ENCODE data around the gene DBT. TPM values are rescaled to one million over a fixed set of nuclear protein-coding genes. Genes with fewer than 3 reads are reported as not detected.
"Not testable (repeated sequence)": the region's sequence is repeated elsewhere in the genome, so short reads cannot be mapped to it uniquely, and the experiment has no call there.

The DBT gene
- total RNA-seq, result 10.4 and 10.7 TPM in 2 replicates

DNA sequence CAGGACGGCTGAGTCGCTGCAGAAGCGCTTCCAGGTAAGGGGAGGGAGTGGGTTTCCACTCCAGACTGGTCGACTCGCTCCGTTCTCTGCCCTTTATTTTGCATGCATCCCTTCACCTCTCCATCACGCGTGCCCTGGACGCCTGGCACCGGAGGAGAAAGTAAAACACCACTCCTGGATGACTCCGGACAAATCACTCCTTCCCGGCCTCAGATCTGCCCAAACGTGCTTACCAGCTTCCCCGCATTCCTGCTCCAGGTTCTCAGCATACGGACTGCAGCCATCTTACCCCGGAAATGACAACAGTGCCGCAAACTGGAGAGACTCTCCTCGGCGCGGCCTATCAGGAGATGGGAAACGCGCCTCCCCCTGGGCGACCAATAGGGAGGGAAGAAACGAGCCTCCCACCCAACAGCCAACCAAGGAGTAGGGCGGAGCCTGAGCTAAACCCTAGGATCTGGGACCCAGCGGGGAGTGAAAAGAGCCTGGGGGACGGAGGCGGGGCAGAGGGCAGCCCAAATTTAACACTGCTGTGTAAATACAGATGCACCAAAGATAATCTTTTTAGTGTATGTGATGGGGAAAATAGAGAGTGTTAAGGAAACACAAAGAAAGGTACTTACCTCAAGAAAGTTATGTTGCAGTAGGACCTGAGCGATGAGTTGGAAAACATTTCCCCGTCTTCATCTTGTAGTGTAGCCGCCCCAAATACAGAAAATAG is at the start of gene DBT:
TSS of gene DBT (minus strand) at position 298 of the 721 bp plus-strand sequence. CDS start at position 284, 14 bp downstream.
- Mint-ChIP-seq H3K27me3 (ENCODE audit: low read depth) (peaks cover 6% of the 10 kb centered on the region), H3K27ac (no peak within 1 kb of the TSS), H3K4me3 (ENCODE audit: low read depth) (no peak within 1 kb of the TSS), H3K4me1 (ENCODE audit: low read depth) (peaks cover 9% of the 10 kb centered on the region), H3K9me3 (no peaks in the 10 kb centered on the region), H3K36me3 (ENCODE audit: low read depth) (peaks cover 4% of the 10 kb centered on the region)
- intact Hi-C loops (cut with micrococcal nuclease), result loop anchor here (2.0 to 5.0 kb wide), 2 partner anchors 17 to 117 kb away; partner anchors contain the start of genes RTCA, SASS6 and TRMT13
- peak; percentile 91 for DNase-seq (ENCODE audit: low spot score)

DNA sequence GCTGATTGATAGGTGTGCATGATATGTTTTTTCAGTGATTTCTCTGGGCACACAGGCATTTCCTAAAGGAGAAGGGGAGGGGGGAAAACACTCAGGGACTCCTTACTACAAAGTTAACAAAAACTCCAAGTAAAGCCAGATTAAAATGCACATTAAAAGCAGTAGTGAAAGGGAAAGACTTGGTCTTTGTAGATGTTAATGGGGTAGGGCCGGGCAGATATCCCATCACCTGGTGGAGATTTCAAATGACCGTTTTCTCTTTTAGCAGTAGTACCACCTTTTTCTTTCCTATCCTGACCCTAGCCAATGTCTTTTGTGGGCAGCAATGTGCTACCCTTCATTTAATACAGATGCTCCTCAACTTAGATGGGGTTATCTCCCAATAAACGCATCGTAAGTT is 48.9 kb upstream of the DBT start:
- H3K9me3 Mint-ChIP-seq, result peaks cover 5% of the 10 kb centered on the region
- no peak for DNase-seq (ENCODE audit: low spot score)
- H3K27me3 Mint-ChIP-seq (ENCODE audit: low read depth), result no peaks in the 10 kb centered on the region
- H3K4me1 Mint-ChIP-seq (ENCODE audit: low read depth), result peaks cover 4% of the 10 kb centered on the region
- no peak overlapping the region for H3K27ac Mint-ChIP-seq
- no peak overlapping the region for H3K4me3 Mint-ChIP-seq (ENCODE audit: low read depth)
- intact Hi-C loops (cut with micrococcal nuclease), result no loop called here
- peaks cover 11% of the 10 kb centered on the region for H3K36me3 Mint-ChIP-seq (ENCODE audit: low read depth)

DNA sequence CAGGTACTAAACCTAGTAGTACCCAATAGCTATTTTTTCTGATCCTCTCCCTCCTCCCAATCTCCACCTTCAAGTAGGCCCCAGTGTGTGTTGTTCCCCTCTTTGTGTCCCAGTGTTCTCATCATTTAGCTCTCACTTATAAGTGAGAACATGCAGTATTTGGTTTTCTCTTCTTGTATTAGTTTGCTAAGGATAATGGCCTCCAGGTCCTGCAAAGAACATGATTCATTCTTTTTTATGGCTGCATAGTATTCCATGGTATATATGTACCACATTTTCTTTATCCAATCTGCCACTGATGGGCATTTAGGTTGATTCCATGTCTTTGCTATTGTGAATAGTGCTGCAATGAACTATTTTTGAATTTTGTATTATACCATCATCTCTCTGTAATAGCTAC is 47.4 kb upstream of the DBT start:
- H3K36me3 Mint-ChIP-seq (ENCODE audit: low read depth), result peaks cover 20% of the 10 kb centered on the region
- H3K4me1 Mint-ChIP-seq (ENCODE audit: low read depth); H3K4me3 Mint-ChIP-seq (ENCODE audit: low read depth); DNase-seq (ENCODE audit: low spot score); intact Hi-C loops (cut with micrococcal nuclease); H3K27me3 Mint-ChIP-seq (ENCODE audit: low read depth); H3K9me3 Mint-ChIP-seq; H3K27ac Mint-ChIP-seq: not testable (repeated sequence)

DNA sequence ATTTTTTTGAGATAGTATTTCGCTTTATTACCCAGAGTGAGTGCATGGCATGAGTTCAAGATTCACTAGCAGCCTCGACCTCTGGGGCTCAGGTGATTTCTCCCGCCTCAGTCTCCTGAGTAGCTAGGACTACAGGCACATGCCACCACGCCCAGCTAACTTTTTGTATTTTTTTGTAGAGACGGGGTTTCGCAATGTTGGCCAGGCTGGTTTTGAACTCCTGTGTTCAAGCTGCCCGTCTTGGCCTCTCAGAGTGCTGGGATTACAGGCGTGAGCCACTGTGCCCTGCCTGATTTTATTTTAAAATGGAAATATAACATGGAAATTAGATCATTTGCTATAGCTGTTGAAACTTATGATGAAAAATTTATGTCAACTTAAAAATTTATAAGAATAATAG is 46.5 kb upstream of the DBT start:
- H3K9me3 Mint-ChIP-seq, result peaks cover 5% of the 10 kb centered on the region
- no peaks in the 10 kb centered on the region for H3K27me3 Mint-ChIP-seq (ENCODE audit: low read depth)
- peaks cover 7% of the 10 kb centered on the region for H3K4me1 Mint-ChIP-seq (ENCODE audit: low read depth)
- DNase-seq (ENCODE audit: low spot score), result no peak
- intact Hi-C loops (cut with micrococcal nuclease), result no loop called here
- H3K27ac Mint-ChIP-seq, result no peak overlapping the region
- H3K36me3 Mint-ChIP-seq (ENCODE audit: low read depth), result peaks cover 29% of the 10 kb centered on the region
- H3K4me3 Mint-ChIP-seq (ENCODE audit: low read depth), result no peak overlapping the region

DNA sequence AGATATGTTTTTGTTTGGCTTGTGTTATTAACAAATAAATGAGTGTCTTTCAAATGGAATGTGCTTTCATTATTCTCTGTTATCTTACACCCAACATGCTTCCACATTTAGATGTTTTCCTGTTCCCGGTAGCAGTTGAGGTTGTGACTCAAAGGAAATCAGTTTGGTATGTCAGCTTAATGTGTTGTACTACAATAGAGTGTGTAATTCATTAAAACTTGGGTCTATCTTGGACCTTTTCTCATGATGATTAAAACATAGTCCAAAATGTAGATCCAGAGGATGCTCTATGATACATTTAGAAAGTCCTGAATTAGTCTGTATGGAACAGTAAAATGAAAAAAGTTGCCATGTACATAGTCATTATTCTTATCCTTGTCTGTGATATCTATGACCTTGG is 43.1 kb upstream of the DBT start:
- no peak for DNase-seq (ENCODE audit: low spot score)
- H3K36me3 Mint-ChIP-seq (ENCODE audit: low read depth), result peaks cover 48% of the 10 kb centered on the region
- peaks cover 3% of the 10 kb centered on the region for H3K4me1 Mint-ChIP-seq (ENCODE audit: low read depth)
- H3K27me3 Mint-ChIP-seq (ENCODE audit: low read depth), result no peaks in the 10 kb centered on the region
- peaks cover 5% of the 10 kb centered on the region for H3K9me3 Mint-ChIP-seq
- no peak overlapping the region for H3K4me3 Mint-ChIP-seq (ENCODE audit: low read depth)
- H3K27ac Mint-ChIP-seq, result no peak overlapping the region
- intact Hi-C loops (cut with micrococcal nuclease), result no loop called here

DNA sequence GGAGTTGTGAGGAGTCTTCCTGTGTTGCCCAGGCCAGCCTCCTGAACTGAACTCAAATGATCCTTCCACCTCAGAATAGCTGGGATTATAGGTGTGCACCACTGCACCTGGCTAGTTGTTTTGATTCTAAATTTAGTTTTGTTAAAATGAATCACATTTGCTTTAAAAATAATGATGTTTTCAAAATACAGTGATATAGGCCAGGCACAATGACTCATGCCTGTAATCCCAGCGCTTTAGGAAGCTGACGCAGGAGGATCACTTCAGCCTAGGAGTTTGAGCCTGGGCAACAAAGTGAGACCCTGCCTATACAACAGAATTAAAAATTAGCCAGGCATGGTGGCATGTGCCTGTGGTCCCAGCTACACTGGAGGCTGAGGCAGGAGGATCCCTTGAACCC is 40.7 kb upstream of the DBT start:
- DNase-seq (ENCODE audit: low spot score), result no peak
- H3K36me3 Mint-ChIP-seq (ENCODE audit: low read depth), result peaks cover 61% of the 10 kb centered on the region
- peaks cover 3% of the 10 kb centered on the region for H3K4me1 Mint-ChIP-seq (ENCODE audit: low read depth)
- H3K9me3 Mint-ChIP-seq, result no peaks in the 10 kb centered on the region
- no peak overlapping the region for H3K4me3 Mint-ChIP-seq (ENCODE audit: low read depth)
- H3K27ac Mint-ChIP-seq, result no peak overlapping the region
- intact Hi-C loops (cut with micrococcal nuclease), result no loop called here
- no peaks in the 10 kb centered on the region for H3K27me3 Mint-ChIP-seq (ENCODE audit: low read depth)

DNA sequence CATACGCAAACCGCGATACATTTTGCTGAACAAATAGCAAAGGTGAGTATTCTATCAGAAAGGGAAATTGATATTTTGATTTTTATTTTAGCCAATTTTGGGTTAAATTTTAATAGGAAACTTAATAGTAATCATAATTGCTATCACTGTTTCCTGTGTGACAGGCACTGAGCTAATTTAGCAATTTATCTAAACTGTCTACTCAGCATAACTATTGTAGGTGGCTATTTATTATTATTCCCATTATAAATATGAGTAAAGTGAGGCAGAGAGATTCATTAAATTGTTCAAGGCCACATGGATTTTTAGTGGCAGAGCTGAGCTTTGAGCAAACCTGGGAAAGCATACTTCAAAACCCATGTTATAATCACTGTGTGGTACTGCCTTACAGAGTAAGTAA is 37.5 kb upstream of the DBT start:
- H3K27me3 Mint-ChIP-seq (ENCODE audit: low read depth), result no peaks in the 10 kb centered on the region
- no peak overlapping the region for H3K27ac Mint-ChIP-seq
- intact Hi-C loops (cut with micrococcal nuclease), result no loop called here
- no peak overlapping the region for H3K4me3 Mint-ChIP-seq (ENCODE audit: low read depth)
- no peaks in the 10 kb centered on the region for H3K9me3 Mint-ChIP-seq
- no peak for DNase-seq (ENCODE audit: low spot score)
- peaks cover 64% of the 10 kb centered on the region for H3K36me3 Mint-ChIP-seq (ENCODE audit: low read depth)
- H3K4me1 Mint-ChIP-seq (ENCODE audit: low read depth), result no peaks in the 10 kb centered on the region

DNA sequence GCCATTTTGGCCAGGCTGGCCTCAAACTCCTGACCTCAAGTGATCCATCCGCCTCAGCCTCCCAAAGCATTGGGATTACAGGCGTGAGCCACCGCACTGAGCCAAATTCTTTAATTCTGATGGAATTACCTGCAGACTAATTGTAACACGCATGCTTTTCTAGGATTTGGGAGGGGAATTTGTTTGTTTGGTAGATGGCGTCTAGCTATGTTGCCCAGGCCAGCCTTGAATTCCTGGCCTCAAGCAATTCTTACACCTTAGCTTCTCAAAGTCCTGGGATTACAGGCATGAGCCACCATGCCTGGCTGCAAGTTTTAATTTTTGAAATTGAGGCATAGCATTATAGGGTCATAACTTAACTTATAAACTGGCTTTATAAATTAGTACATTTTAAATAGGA is 35.0 kb upstream of the DBT start:
- no peaks in the 10 kb centered on the region for H3K9me3 Mint-ChIP-seq
- intact Hi-C loops (cut with micrococcal nuclease), result loop anchor here (5.0 kb wide), 1 partner anchor 173 kb away; no protein-coding TSS in a partner anchor
- peaks cover 67% of the 10 kb centered on the region for H3K36me3 Mint-ChIP-seq (ENCODE audit: low read depth)
- H3K4me3 Mint-ChIP-seq (ENCODE audit: low read depth), result no peak overlapping the region
- no peak for DNase-seq (ENCODE audit: low spot score)
- no peaks in the 10 kb centered on the region for H3K27me3 Mint-ChIP-seq (ENCODE audit: low read depth)
- no peak overlapping the region for H3K27ac Mint-ChIP-seq
- H3K4me1 Mint-ChIP-seq (ENCODE audit: low read depth), result peaks cover 5% of the 10 kb centered on the region

DNA sequence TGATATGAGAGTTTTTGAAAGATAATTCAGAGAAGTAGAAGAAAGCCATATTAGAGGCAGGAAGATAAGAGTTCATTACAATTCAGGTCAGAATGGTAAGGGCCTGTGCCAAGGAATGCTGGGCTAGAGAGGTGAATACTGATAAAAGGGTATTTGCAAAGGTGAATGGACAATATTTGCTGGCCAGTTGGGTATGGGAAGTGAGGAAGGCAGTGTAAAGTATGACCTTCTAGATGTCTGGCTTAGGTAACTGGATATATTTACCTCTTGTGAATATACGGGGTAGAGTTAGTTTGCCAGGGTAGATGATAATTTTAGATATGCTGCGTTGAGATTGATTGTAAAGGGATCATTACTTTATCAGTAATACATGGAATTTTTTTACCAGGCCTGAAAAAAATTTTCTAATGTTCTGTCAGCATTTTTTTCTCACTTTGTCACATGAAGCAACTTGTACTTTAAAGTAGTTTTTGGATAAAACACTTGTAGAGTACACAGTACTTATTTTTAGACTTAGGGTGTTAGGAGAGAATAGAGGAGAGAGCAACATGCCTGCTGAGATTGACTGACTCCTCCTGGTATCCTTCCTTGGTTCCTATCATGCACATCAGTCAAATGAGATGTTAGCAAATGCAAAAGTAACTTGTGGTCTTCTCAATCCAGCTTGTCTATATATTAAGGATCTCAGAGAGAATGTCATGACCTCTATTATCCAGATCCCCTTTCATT is 30.5 kb upstream of the DBT start:
- Mint-ChIP-seq H3K27ac (peak overlapping the region; percentile 10), H3K36me3 (ENCODE audit: low read depth) (peaks cover 71% of the 10 kb centered on the region)

DNA sequence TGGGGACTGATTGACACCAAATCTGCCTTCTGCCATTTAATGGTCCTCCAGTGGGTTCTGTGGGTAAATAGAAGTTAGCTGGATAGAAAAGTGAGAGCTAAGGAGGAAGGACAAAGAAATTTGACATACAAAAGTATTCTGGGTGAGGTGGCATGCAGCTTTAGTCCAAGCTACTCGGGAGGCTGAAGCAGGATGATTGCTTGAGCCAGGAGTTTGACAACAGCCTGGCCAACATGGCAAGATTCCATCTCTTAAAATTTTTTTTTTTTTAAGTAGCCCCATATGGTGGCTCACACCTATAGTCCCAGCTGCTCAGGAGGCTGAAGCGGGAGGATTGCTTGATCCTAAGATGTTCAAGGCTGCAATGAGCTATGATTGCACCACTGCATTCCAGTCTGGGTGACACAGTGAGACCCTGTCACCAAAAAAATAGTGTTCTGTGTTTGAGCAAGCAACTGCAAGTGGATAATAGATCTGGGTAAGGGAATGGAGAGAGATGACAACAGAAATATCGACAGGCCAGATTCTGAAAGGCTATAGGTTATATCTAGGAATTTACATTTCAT is 29.8 kb upstream of the DBT start:
- Mint-ChIP-seq H3K4me3 (ENCODE audit: low read depth) (no peak overlapping the region), H3K27me3 (ENCODE audit: low read depth) (no peaks in the 10 kb centered on the region), H3K27ac (peak overlapping the region; percentile 23), H3K36me3 (ENCODE audit: low read depth) (peaks cover 71% of the 10 kb centered on the region), H3K9me3 (no peaks in the 10 kb centered on the region), H3K4me1 (ENCODE audit: low read depth) (peaks cover 11% of the 10 kb centered on the region)
- intact Hi-C loops (cut with micrococcal nuclease), result no loop called here
- no peak for DNase-seq (ENCODE audit: low spot score)

More for the DNA sequence above, 30.5 kb upstream of the DBT start:
- no peak for DNase-seq (ENCODE audit: low spot score)
- Mint-ChIP-seq H3K4me1 (ENCODE audit: low read depth) (peaks cover 11% of the 10 kb centered on the region), H3K27me3 (ENCODE audit: low read depth) (no peaks in the 10 kb centered on the region), H3K9me3 (no peaks in the 10 kb centered on the region), H3K4me3 (ENCODE audit: low read depth) (no peak overlapping the region)
- intact Hi-C loops (cut with micrococcal nuclease), result loop anchor here (5.0 kb wide), 1 partner anchor 177 kb away; no protein-coding TSS in a partner anchor

DNA sequence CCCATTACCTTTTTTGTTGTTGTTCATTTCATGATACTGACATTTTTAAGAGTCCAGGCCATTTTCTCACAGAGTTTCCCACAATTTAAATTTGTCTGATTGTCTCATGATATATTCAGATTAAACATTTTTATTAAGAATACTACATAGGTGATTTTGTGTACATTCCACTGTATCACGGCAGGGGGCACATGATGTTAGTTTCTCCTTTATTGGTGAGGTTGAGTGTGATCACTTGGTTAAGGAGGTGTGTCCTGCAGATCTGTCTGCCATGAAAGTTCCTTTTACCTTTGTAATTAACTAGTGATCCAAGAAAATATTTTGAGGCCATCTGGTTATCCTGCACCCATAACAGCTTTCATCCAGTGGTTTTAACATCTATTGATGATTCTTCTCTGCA is 28.2 kb upstream of the DBT start:
- DNase-seq (ENCODE audit: low spot score), result no peak
- intact Hi-C loops (cut with micrococcal nuclease), result no loop called here
- peaks cover 14% of the 10 kb centered on the region for H3K4me1 Mint-ChIP-seq (ENCODE audit: low read depth)
- H3K27ac Mint-ChIP-seq, result no peak overlapping the region
- H3K36me3 Mint-ChIP-seq (ENCODE audit: low read depth), result peaks cover 79% of the 10 kb centered on the region
- H3K9me3 Mint-ChIP-seq, result no peaks in the 10 kb centered on the region
- no peak overlapping the region for H3K4me3 Mint-ChIP-seq (ENCODE audit: low read depth)
- H3K27me3 Mint-ChIP-seq (ENCODE audit: low read depth), result no peaks in the 10 kb centered on the region

DNA sequence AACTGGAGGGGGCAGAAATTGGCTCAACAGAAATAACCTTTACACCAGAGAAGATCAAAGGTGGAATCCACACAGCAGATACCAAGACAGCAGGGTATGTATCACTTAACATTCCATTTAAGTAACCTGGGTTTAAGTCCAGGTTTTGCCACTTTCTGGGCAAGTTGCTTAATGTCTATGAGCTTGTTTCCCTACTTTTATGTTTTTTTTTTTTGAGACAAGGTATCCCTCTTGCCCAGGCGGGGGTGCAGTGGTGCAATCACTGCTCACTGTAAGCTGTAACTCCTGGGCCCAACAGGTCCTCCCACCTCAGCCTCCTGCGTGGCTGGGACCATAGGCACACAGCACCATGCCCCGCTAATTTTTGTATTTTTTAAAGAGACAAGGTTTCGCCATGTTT is 18.6 kb upstream of the DBT start:
- Mint-ChIP-seq H3K27me3 (ENCODE audit: low read depth) (no peaks in the 10 kb centered on the region), H3K4me3 (ENCODE audit: low read depth) (peak overlapping the region; percentile 37), H3K9me3 (peaks cover 9% of the 10 kb centered on the region), H3K4me1 (ENCODE audit: low read depth) (peaks cover 30% of the 10 kb centered on the region), H3K36me3 (ENCODE audit: low read depth) (peaks cover 72% of the 10 kb centered on the region), H3K27ac (no peak overlapping the region)
- intact Hi-C loops (cut with micrococcal nuclease), result loop anchor here (10.0 kb wide), 2 partner anchors 303 to 463 kb away; partner anchors contain the start of gene SLC35A3
- DNase-seq (ENCODE audit: low spot score), result no peak

DNA sequence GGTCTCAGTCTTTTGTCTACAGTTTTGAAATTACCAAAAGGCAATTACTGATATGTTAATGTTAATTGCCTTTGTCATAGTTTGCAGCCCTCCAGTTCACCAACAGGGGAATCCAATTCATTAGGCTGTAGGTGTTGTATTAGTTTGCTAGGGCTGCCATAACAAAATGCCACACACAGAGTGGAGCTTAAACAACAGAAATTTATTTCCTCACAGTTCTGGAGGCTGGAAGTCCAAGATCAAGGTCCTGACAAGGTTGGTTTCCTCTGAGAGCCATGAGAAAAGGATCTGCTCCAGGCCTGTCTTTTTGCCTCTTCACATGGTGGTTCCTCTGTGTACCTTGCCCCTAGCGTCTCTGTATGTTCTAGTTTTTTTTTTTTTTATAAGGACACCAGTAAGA is 17.6 kb upstream of the DBT start:
- Mint-ChIP-seq H3K4me3 (ENCODE audit: low read depth) (peak overlapping the region; percentile 99), H3K4me1 (ENCODE audit: low read depth) (peaks cover 30% of the 10 kb centered on the region), H3K9me3 (peaks cover 9% of the 10 kb centered on the region), H3K36me3 (ENCODE audit: low read depth) (peaks cover 67% of the 10 kb centered on the region), H3K27ac (no peak overlapping the region), H3K27me3 (ENCODE audit: low read depth) (no peaks in the 10 kb centered on the region)
- no peak for DNase-seq (ENCODE audit: low spot score)
- intact Hi-C loops (cut with micrococcal nuclease), result loop anchor here (1.0 to 10.0 kb wide), 5 partner anchors 16 to 462 kb away; partner anchors contain the start of gene SLC35A3
